NCI-H1105 (cell line): ENCODE data around the gene ERCC2.
"Not testable (repeated sequence)": the region's sequence is repeated elsewhere in the genome, so short reads cannot be mapped to it uniquely, and the experiment has no call there.

Experiments
- DNase-seq: peaks from one replicate; lab custom pipeline; 2025; lab: John Stamatoyannopoulos, UW

The ERCC2 gene

GRCh38 chr19:45333609-45334303 lies 36.6 kb downstream of the ERCC2 start:
- no peak for DNase-seq

GRCh38 chr19:45331411-45331810 lies 39.0 kb downstream of the ERCC2 start:
- DNase-seq, result no peak

- no peak for DNase-seq
Observed at GRCh38 chr19:45327404-45328143, 42.8 kb downstream of the ERCC2 start.

GRCh38 chr19:45324349-45324907 lies 45.9 kb downstream of the ERCC2 start:
- no peak for DNase-seq

GRCh38 chr19:45323671-45324081 lies 46.7 kb downstream of the ERCC2 start:
- DNase-seq, result no peak

GRCh38 chr19:45322744-45323281 lies 47.6 kb downstream of the ERCC2 start, which contains the start of gene CKM:
CKM (minus strand) TSS chr19:45322875; CDS start chr19:45319713, 3,162 bp downstream.
- no peak for DNase-seq

- DNase-seq, result peak; percentile 32
Observed at GRCh38 chr19:45322311-45322710, 48.1 kb downstream of the ERCC2 start.

- no peak for DNase-seq
Observed at GRCh38 chr19:45321848-45322247, 48.5 kb downstream of the ERCC2 start.

- DNase-seq, result no peak
Observed at GRCh38 chr19:45320997-45321775, 49.2 kb downstream of the ERCC2 start.

GRCh38 chr19:45315304-45315703 lies 55.1 kb downstream of the ERCC2 start:
- no peak for DNase-seq

- DNase-seq, result no peak
Observed at GRCh38 chr19:45314708-45315245, 55.6 kb downstream of the ERCC2 start.

- DNase-seq, result peak; percentile 16
Observed at GRCh38 chr19:45312285-45312684, 58.1 kb downstream of the ERCC2 start.

- DNase-seq, result no peak
Observed at GRCh38 chr19:45311621-45312020, 58.8 kb downstream of the ERCC2 start.

GRCh38 chr19:45309322-45309721 lies 61.1 kb downstream of the ERCC2 start:
- DNase-seq, result not testable (repeated sequence)

GRCh38 chr19:45307361-45307760 lies 63.0 kb downstream of the ERCC2 start:
- no peak for DNase-seq

- DNase-seq, result peak; percentile 96
Observed at GRCh38 chr19:45306518-45307027, 63.8 kb downstream of the ERCC2 start.

GRCh38 chr19:45306040-45306439 lies 64.3 kb downstream of the ERCC2 start:
- no peak for DNase-seq

GRCh38 chr19:45305421-45305820 lies 65.0 kb downstream of the ERCC2 start:
- DNase-seq, result no peak

GRCh38 chr19:45305007-45305406 lies 65.4 kb downstream of the ERCC2 start:
- no peak for DNase-seq

GRCh38 chr19:45304141-45304926 lies 66.0 kb downstream of the ERCC2 start:
- DNase-seq, result no peak
